Choroid plexus epithelial cell (primary cell): ENCODE measurements around the gene ADAM19.

Experiments used
- DNase-seq: peaks from one replicate; pipeline ENCODE4 v3.0.0-alpha.2; 2010; ENCODE audit warnings: low read depth
- H3K4me3 ChIP-seq: 2 replicates; pipeline ENCODE4 v1.5.1; 2011; ENCODE audit warnings: low read depth, mild to moderate bottlenecking, control low read depth, low read length, moderate library complexity
- TF ChIP-seq, protein P1 (sequence below): conservative IDR thresholded peaks from 2 replicates; pipeline ENCODE4 v1.5.1; 2011; ENCODE audit warnings: low read depth, mild to moderate bottlenecking, control low read depth, inconsistent platforms, low read length, moderate library complexity

Gene ADAM19

DNA sequence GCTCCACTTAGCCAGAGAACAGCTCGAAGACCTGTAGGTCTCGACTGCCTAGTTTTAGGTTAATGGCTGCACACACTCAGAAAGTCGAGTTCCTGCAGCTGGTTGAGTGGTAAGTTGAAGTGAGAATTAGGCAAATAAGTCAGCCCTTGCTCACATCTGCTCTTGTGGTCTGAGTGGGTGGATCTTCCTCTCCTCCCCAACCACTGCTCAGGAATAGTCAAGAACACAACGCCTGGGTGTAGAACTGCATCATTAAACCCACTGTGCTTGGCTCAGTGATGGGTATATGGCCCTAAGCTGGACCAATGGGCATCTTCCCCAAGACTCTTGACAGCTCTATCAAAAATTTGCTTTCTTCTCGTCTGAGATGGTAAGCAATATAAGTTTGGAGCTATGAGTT lies 20.9 kb upstream of the ADAM19 start:
- TF ChIP-seq, protein P1, sequence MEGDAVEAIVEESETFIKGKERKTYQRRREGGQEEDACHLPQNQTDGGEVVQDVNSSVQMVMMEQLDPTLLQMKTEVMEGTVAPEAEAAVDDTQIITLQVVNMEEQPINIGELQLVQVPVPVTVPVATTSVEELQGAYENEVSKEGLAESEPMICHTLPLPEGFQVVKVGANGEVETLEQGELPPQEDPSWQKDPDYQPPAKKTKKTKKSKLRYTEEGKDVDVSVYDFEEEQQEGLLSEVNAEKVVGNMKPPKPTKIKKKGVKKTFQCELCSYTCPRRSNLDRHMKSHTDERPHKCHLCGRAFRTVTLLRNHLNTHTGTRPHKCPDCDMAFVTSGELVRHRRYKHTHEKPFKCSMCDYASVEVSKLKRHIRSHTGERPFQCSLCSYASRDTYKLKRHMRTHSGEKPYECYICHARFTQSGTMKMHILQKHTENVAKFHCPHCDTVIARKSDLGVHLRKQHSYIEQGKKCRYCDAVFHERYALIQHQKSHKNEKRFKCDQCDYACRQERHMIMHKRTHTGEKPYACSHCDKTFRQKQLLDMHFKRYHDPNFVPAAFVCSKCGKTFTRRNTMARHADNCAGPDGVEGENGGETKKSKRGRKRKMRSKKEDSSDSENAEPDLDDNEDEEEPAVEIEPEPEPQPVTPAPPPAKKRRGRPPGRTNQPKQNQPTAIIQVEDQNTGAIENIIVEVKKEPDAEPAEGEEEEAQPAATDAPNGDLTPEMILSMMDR, result no peak
- no peak for DNase-seq
- no peak overlapping the region for H3K4me3 ChIP-seq

DNA sequence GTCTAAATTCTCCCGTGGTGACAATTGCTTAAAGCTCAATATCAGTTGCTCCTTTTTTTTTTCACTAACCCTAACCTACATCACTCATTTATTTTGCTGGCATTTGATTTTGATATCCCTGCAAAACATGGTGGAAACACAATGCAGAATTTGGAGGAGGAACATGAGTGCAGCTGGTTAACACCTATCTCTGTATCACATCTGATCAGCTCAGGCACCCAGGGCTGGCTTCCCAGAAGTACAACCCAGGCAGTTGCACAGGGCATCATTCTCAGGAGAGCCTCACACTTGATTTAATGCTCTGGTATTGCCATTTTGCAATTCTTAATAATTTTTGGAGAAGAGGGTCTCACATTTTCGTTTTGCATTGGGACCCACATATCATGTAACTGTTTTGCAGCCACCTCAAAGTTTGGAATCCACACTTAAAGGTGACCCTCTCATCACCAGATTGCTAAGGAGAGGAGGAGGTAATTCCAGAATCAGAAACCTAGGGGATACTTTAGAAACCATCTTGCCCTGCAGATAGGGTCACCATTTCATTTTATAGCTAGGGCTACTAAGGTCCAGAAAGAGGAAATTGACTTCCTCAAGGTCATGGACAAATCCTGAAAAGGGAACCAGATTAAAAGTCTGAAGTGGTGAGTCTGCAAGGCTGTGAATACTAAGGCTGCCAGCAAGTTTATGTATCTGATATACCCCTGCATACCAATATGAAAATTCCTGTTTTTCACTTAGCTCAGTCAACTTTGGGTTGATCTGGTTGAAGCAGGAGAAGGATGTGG lies 19.3 kb upstream of the ADAM19 start:
- H3K4me3 ChIP-seq, result no peak overlapping the region
- TF ChIP-seq, protein P1, result no peak
- no peak for DNase-seq

DNA sequence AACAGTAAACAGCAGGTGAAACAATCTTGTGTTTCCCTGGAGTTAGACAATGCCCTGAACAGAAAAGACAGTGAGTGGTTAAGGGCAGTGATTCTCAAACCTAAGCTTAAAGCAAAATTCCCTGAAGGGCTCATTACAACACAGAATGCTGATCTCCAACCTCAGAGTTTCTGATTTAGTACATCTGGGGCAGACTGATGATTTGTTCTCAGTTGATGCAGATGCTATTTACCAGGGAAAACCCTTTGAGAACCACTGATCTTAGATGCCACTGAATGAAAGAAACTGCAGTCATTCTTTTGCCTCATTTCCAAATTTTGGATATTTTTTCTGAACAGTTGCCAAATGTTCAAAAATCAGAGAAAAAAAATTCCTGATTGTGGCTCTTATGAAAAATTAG lies 18.7 kb upstream of the ADAM19 start:
- no peak overlapping the region for H3K4me3 ChIP-seq
- TF ChIP-seq, protein P1, result no peak
- DNase-seq, result no peak

DNA sequence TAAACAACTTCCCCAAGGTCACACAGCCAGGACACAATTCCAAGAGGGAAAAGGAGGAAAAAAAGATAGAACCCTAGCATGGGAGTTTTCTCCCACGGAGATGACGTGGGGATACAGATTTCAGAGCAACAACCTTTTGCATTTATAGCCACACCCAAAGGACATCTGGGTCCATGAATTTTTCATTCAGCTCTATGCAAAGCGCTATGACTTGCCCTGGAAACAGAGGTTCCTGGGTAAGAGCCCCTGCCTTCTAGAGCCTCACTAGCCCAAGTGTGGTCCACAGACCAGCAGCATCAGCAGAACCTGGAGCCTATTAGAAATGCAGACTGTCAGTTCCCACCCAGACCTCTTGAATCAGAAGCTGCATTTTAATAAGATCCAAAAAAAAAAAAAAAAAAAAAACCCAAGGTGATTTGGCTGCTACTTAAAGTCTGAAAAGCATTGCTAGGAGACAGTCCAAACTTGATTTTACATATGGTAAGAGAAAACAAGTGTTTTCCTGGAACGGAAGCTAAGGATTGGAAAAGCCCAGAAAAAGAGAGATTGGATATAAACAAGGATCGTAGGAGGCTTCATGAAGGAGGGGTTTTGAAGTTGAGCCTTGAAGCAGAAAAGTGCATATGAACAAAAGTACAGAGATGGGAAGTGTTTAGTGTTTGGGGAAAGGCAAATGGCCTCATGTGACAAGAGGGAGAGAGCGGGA lies 17.6 kb upstream of the ADAM19 start:
- H3K4me3 ChIP-seq, result no peak overlapping the region
- DNase-seq, result no peak
- TF ChIP-seq, protein P1, result no peak

DNA sequence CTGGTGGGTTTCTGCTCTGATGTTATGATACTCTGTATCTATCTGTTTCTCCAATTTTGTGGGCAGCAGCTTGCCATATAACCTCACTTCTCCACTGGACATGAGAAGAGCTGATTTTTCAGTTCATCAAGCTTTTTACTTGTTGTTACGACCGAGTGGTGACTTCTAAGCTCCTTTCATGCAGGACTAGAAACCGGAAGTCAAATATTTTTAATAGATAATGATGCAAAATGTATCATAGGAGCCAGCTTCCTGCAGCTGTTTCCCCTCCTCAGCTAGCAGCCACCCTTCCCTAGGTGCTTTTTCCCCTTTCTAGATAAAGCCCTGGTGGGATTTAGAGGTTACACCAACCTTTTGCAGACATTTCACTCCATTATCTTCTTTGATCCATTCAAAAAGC lies 17.0 kb upstream of the ADAM19 start:
- TF ChIP-seq, protein P1, result no peak
- no peak overlapping the region for H3K4me3 ChIP-seq
- no peak for DNase-seq

DNA sequence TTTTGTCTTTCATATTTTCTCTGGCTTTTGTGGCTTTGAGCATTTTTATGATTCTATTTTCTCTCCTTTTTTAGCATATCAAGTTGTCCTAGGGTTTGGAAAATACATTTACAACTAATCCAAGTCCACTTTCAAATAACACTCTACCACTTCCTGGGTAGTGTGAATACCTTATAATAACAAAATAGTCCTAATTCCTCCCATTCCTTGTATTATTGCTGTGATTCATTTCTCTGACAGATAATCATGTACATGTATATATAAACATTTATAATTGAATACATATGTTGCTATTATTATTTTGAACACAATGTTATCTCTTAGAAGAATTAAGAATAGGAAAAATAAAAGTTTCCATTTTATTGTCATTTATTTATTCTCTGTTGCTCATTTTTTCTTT lies 14.9 kb upstream of the ADAM19 start:
- TF ChIP-seq, protein P1, result no peak

More for the DNA sequence above, 14.9 kb upstream of the ADAM19 start:
- no peak for DNase-seq
- no peak overlapping the region for H3K4me3 ChIP-seq
